ENCODE measurements around the gene CACNG7. TPM values are rescaled to one million over a fixed set of nuclear protein-coding genes. Genes with fewer than 3 reads are reported as not detected.

CACNG7 gene
- total and polyA plus RNA-seq, 4 donors = not detected

DNA sequence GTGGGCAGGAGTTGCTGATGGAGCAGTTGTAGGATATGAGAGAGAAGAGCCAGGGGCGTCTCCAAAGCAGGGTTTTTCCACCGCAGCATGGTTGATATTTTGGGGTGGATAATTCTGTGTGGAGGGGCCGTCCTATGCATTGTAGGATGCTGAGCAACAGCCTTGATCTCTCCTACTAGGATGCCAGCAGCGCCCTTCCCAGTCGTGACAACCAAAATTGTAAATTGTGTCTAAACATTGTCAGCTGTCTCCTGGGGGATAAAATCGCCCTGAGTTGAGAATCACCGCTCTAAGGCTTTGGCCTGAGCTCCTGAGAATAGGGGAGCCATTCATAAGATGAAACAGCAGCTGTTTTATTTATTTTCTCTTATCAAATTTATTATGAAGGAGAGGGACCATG, 57.9 kb downstream of the CACNG7 start:
- no peak for TF ChIP-seq HNF4A (conservative IDR thresholded peaks at IDR 0.05)
- TF ChIP-seq JUND (IDR thresholded peaks at IDR 0.05) = no peak
- TF ChIP-seq, protein P1, sequence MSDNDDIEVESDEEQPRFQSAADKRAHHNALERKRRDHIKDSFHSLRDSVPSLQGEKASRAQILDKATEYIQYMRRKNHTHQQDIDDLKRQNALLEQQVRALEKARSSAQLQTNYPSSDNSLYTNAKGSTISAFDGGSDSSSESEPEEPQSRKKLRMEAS (IDR thresholded peaks at IDR 0.05) = no peak
- no peak for TF ChIP-seq HNF4G (IDR thresholded peaks at IDR 0.05)
- TF ChIP-seq, protein P2, sequence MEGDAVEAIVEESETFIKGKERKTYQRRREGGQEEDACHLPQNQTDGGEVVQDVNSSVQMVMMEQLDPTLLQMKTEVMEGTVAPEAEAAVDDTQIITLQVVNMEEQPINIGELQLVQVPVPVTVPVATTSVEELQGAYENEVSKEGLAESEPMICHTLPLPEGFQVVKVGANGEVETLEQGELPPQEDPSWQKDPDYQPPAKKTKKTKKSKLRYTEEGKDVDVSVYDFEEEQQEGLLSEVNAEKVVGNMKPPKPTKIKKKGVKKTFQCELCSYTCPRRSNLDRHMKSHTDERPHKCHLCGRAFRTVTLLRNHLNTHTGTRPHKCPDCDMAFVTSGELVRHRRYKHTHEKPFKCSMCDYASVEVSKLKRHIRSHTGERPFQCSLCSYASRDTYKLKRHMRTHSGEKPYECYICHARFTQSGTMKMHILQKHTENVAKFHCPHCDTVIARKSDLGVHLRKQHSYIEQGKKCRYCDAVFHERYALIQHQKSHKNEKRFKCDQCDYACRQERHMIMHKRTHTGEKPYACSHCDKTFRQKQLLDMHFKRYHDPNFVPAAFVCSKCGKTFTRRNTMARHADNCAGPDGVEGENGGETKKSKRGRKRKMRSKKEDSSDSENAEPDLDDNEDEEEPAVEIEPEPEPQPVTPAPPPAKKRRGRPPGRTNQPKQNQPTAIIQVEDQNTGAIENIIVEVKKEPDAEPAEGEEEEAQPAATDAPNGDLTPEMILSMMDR (IDR thresholded peaks at IDR 0.05; ENCODE audit: low read depth, low read length, missing input control) = no peak
- TF ChIP-seq, protein P3, sequence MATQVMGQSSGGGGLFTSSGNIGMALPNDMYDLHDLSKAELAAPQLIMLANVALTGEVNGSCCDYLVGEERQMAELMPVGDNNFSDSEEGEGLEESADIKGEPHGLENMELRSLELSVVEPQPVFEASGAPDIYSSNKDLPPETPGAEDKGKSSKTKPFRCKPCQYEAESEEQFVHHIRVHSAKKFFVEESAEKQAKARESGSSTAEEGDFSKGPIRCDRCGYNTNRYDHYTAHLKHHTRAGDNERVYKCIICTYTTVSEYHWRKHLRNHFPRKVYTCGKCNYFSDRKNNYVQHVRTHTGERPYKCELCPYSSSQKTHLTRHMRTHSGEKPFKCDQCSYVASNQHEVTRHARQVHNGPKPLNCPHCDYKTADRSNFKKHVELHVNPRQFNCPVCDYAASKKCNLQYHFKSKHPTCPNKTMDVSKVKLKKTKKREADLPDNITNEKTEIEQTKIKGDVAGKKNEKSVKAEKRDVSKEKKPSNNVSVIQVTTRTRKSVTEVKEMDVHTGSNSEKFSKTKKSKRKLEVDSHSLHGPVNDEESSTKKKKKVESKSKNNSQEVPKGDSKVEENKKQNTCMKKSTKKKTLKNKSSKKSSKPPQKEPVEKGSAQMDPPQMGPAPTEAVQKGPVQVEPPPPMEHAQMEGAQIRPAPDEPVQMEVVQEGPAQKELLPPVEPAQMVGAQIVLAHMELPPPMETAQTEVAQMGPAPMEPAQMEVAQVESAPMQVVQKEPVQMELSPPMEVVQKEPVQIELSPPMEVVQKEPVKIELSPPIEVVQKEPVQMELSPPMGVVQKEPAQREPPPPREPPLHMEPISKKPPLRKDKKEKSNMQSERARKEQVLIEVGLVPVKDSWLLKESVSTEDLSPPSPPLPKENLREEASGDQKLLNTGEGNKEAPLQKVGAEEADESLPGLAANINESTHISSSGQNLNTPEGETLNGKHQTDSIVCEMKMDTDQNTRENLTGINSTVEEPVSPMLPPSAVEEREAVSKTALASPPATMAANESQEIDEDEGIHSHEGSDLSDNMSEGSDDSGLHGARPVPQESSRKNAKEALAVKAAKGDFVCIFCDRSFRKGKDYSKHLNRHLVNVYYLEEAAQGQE (IDR thresholded peaks at IDR 0.05) = no peak
- TF ChIP-seq, protein P4, sequence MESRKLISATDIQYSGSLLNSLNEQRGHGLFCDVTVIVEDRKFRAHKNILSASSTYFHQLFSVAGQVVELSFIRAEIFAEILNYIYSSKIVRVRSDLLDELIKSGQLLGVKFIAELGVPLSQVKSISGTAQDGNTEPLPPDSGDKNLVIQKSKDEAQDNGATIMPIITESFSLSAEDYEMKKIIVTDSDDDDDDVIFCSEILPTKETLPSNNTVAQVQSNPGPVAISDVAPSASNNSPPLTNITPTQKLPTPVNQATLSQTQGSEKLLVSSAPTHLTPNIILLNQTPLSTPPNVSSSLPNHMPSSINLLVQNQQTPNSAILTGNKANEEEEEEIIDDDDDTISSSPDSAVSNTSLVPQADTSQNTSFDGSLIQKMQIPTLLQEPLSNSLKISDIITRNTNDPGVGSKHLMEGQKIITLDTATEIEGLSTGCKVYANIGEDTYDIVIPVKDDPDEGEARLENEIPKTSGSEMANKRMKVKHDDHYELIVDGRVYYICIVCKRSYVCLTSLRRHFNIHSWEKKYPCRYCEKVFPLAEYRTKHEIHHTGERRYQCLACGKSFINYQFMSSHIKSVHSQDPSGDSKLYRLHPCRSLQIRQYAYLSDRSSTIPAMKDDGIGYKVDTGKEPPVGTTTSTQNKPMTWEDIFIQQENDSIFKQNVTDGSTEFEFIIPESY (IDR thresholded peaks at IDR 0.05) = no peak
- TF ChIP-seq GABPA (IDR thresholded peaks at IDR 0.05 in 1 of 2, conservative IDR thresholded peaks at IDR 0.05 in 1 of 2) = no peak
- TF ChIP-seq EGR1 (IDR thresholded peaks at IDR 0.05; ENCODE audit: low read depth in 2 of 2) = no peak
- no peak for TF ChIP-seq NR2F2 (IDR thresholded peaks at IDR 0.05)
- no peak for TF ChIP-seq FOXA2 (IDR thresholded peaks at IDR 0.05)
- TF ChIP-seq RAD21 (IDR thresholded peaks at IDR 0.05) = no peak
- no peak for TF ChIP-seq YY1 (IDR thresholded peaks at IDR 0.05)
- TF ChIP-seq FOXA1 (IDR thresholded peaks at IDR 0.05) = no peak
- no peak for TF ChIP-seq RXRA (IDR thresholded peaks at IDR 0.05)
- TF ChIP-seq SP1 (IDR thresholded peaks at IDR 0.05) = no peak
- Histone ChIP-seq H3K4me3 (ENCODE audit: low read depth in 1 of 3, low read length in 3 of 3) (no peak overlapping the region), H3K9ac (ENCODE audit: low read depth in 1 of 2, low read length in 2 of 2) (no peak overlapping the region), H3K9me3 (ENCODE audit: control insufficient read depth in 4 of 4, low read length in 3 of 4) (no peaks in the 10 kb centered on the region), H3K36me3 (ENCODE audit: control insufficient read depth in 4 of 4, insufficient read depth in 3 of 4, low read depth in 1 of 4, low read length in 3 of 4) (no peaks in the 10 kb centered on the region), H3K4me1 (ENCODE audit: control insufficient read depth in 4 of 4, insufficient read depth in 4 of 4, low read length in 3 of 4) (no peaks in the 10 kb centered on the region), H3K27ac (ENCODE audit: low read depth in 1 of 2, low read length in 2 of 2) (no peak overlapping the region), H3K27me3 (ENCODE audit: control insufficient read depth in 4 of 4, insufficient read depth in 4 of 4, low read length in 3 of 4) (peaks cover 0 to 4% (median 2%) of the 10 kb centered on the region in 4 donors)
- WGBS = 68% methylated on average over 7 of the region's 7 CpGs
- no peak for DNase-seq (ENCODE audit: low spot score)

DNA sequence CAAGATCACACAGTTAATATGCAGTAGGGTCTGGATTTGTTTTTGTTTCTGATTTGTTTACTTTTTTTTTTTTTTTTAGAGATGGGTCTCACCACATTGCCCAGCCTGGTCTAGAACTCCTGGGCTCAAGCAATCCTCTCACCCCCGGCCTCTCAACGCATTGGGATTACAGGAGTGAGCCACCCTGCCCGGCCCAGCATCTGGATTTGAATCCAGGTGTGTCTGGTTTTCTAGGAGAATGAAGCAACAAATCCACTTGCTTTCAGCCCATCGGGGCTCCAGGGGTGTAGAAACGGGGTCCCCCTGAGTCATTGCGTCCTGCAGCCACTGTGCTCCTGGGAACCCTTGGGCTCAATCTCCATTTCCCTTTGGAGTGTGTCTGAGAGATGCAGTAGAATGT, 60.3 kb downstream of the CACNG7 start:
- Histone ChIP-seq H3K9me3 (ENCODE audit: control insufficient read depth in 4 of 4, low read length in 3 of 4) (no peaks in the 10 kb centered on the region), H3K9ac (ENCODE audit: low read depth in 1 of 2, low read length in 2 of 2) (no peak overlapping the region), H3K4me1 (ENCODE audit: control insufficient read depth in 4 of 4, insufficient read depth in 4 of 4, low read length in 3 of 4) (no peaks in the 10 kb centered on the region), H3K27me3 (ENCODE audit: control insufficient read depth in 4 of 4, insufficient read depth in 4 of 4, low read length in 3 of 4) (peaks cover 0 to 2% (median 0%) of the 10 kb centered on the region in 4 donors), H3K4me3 (ENCODE audit: low read depth in 1 of 3, low read length in 3 of 3) (no peak overlapping the region), H3K36me3 (ENCODE audit: control insufficient read depth in 4 of 4, insufficient read depth in 3 of 4, low read depth in 1 of 4, low read length in 3 of 4) (no peaks in the 10 kb centered on the region), H3K27ac (ENCODE audit: low read depth in 1 of 2, low read length in 2 of 2) (no peak overlapping the region)
- 84% methylated on average over 6 of the region's 6 CpGs for WGBS
- no peak for DNase-seq (ENCODE audit: low spot score)
- TF ChIP-seq, protein P3 (IDR thresholded peaks at IDR 0.05) = no peak
- no peak for TF ChIP-seq RXRA (IDR thresholded peaks at IDR 0.05)
- TF ChIP-seq, protein P4 (IDR thresholded peaks at IDR 0.05) = no peak
- TF ChIP-seq, protein P5, sequence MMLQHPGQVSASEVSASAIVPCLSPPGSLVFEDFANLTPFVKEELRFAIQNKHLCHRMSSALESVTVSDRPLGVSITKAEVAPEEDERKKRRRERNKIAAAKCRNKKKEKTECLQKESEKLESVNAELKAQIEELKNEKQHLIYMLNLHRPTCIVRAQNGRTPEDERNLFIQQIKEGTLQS (IDR thresholded peaks at IDR 0.05) = no peak
